Peyer's patch (tissue), 4 donors: ENCODE data around the gene CDH24.

Source experiments
- CTCF ChIP-seq, 6 experiments: fragments of 450-650 bp in 4 of 6; fragments of 200-600 bp in 2 of 6; sonication (generic) in 1 of 6; IDR thresholded peaks; one replicate each; pipeline ENCODE4 v1.5.1; 2017 to 2019; ENCODE audit warnings: antibody characterized with exemption in 6 of 6, mild to moderate bottlenecking in 3 of 6, moderate library complexity in 1 of 6
- POLR2A ChIP-seq, 2 donors: fragments of 450-650 bp; IDR thresholded peaks; one replicate each; pipeline ENCODE4 v1.5.1; 2017; ENCODE audit warnings: antibody characterized with exemption in 2 of 2, mild to moderate bottlenecking in 2 of 2, moderate library complexity in 2 of 2

GRCh38 chr14:23057757-23058653 is 685 bp upstream of the CDH24 start:
- peak; percentile 86 to 98 (median 94) for TF ChIP-seq CTCF (IDR thresholded peaks at IDR 0.05)
- peak in 1 of 2 donors; percentile 22 for TF ChIP-seq POLR2A (IDR thresholded peaks at IDR 0.05)
